GM12878 (cell line): ENCODE results near the gene HPSE. TPM values are rescaled to one million over a fixed set of nuclear protein-coding genes. Genes with fewer than 3 reads are reported as not detected.

Experiments used
- ATAC-seq: fragments of 200-7000 bp; cut with Tn5 transposase; 3 replicates; pipeline ENCODE4 v1.9.1; 2020; ENCODE audit warnings: mild to moderate bottlenecking, moderate library complexity
- BruUV-seq: library from RNA; stranded (reverse); fragments of 400-500 nt; replicated peaks from 2 replicates; lab custom pipeline; 2021; lab: Mats Ljungman, UMichigan
- CTCF ChIA-PET: fragments of 300-600 bp; sonication (Branson Sonifier 250); formaldehyde crosslinking; extraction: SDS; loops from one replicate; lab custom pipeline; 2021; ENCODE audit warnings: inconsistent platforms; lab: Yijun Ruan, JAX
- POLR2A ChIA-PET: fragments of 350-600 bp; formaldehyde crosslinking; extraction: SDS; loops from one replicate; lab custom pipeline; 2021; ENCODE audit warnings: inconsistent platforms; lab: Charles Lee
- RAD21 ChIA-PET: fragments of 300-600 bp; sonication (Branson Sonifier 250); formaldehyde crosslinking; loops from one replicate; lab custom pipeline; 2023; ENCODE audit warnings: antibody characterized with exemption; ENCODE audit not compliant: unreplicated experiment; lab: Charles Lee
- SMC1A ChIA-PET: fragments of 300-600 bp; sonication (Branson Sonifier 250); formaldehyde crosslinking; loops from one replicate; lab custom pipeline; 2023; ENCODE audit not compliant: unreplicated experiment, uncharacterized antibody; lab: Charles Lee
- DNase-seq: peaks from one replicate; pipeline ENCODE4 v3.0.0-alpha.2; 2011; ENCODE audit warnings: low read depth, low spot score
- FAIRE-seq: peaks from 3 replicates; lab custom pipeline; 2011; peaks lifted over from hg19 to GRCh38; lab: Jason Lieb, UNC
- H2AFZ ChIP-seq: 2 replicates; pipeline ENCODE4 v1.6.0; 2011; ENCODE audit warnings: low read depth, low read length, control low read depth; ENCODE audit not compliant: control insufficient read depth
- H3K27ac ChIP-seq: 2 replicates; pipeline ENCODE4 v1.5.1; 2011; ENCODE audit warnings: control low read depth; ENCODE audit not compliant: control insufficient read depth, insufficient read depth
- H3K27me3 ChIP-seq, 2 experiments: replicated peaks in 1 of 2; 2 replicates each; pipeline versions ENCODE4 v1.6.0 to v1.6.1; 2011; ENCODE audit warnings: low read length in 1 of 2; ENCODE audit not compliant: control insufficient read depth in 2 of 2, insufficient read depth in 2 of 2
- H3K36me3 ChIP-seq, 2 experiments: 2 replicates each; pipeline ENCODE4 v1.5.1; 2011; ENCODE audit warnings: low read length in 1 of 2; ENCODE audit not compliant: control insufficient read depth in 2 of 2, insufficient read depth in 2 of 2
- H3K4me1 ChIP-seq: 2 replicates; pipeline ENCODE4 v1.6.1; 2011; ENCODE audit warnings: mild to moderate bottlenecking, low read length, moderate library complexity, mixed read lengths; ENCODE audit not compliant: control insufficient read depth, insufficient read depth
- H3K4me2 ChIP-seq: 2 replicates; pipeline ENCODE4 v1.6.0; 2011; ENCODE audit warnings: control low read depth; ENCODE audit not compliant: control insufficient read depth, insufficient read depth
- H3K4me3 ChIP-seq: fragments of 200-600 bp; sonication (generic); 2 replicates; pipeline ENCODE4 v1.5.1; 2016
- H3K79me2 ChIP-seq: 2 replicates; pipeline ENCODE4 v1.6.0; 2011; ENCODE audit warnings: low read length; ENCODE audit not compliant: control insufficient read depth, insufficient read depth
- H3K9ac ChIP-seq: 2 replicates; pipeline ENCODE4 v1.8.0; 2011; ENCODE audit warnings: low read length, control low read depth, mixed read lengths; ENCODE audit not compliant: control insufficient read depth, insufficient read depth
- H3K9me3 ChIP-seq: replicated peaks from 3 replicates; pipeline ENCODE4 v1.5.1; 2011; ENCODE audit warnings: mild to moderate bottlenecking, low read length; ENCODE audit not compliant: control insufficient read depth, insufficient read depth
- H4K20me1 ChIP-seq: 2 replicates; pipeline ENCODE4 v1.6.0; 2011; ENCODE audit not compliant: control insufficient read depth, insufficient read depth
- ATF7 ChIP-seq: fragments of 450-650 bp; IDR thresholded peaks from 2 replicates; pipeline ENCODE4 v1.6.1; 2016; ENCODE audit warnings: low read depth, mild to moderate bottlenecking
- CHD4 ChIP-seq: fragments of 200-600 bp; sonication (generic); IDR thresholded peaks from 2 replicates; pipeline ENCODE4 v1.6.1; 2016; ENCODE audit warnings: mild to moderate bottlenecking
- CREB1 ChIP-seq: IDR thresholded peaks from 2 replicates; pipeline ENCODE4 v1.6.1; 2012; ENCODE audit warnings: low read depth, mild to moderate bottlenecking, inconsistent platforms
- EED ChIP-seq: sonication (generic); IDR thresholded peaks from 2 replicates; pipeline ENCODE4 v1.6.1; 2016; ENCODE audit warnings: antibody characterized with exemption, low read depth
- NFYB ChIP-seq: IDR thresholded peaks from 2 replicates; pipeline ENCODE4 v1.6.1; 2011; ENCODE audit warnings: low read depth, mild to moderate bottlenecking, low read length, improper control_type of control experiment, moderate library complexity; ENCODE audit not compliant: insufficient read depth
- PAX5 ChIP-seq: IDR thresholded peaks from 2 replicates; pipeline ENCODE4 v1.6.1; 2011; ENCODE audit warnings: low read depth, low read length, borderline replicate concordance
- PML ChIP-seq: IDR thresholded peaks from 2 replicates; pipeline ENCODE4 v1.6.1; 2012; ENCODE audit warnings: low read length, inconsistent platforms
- POU2F2 ChIP-seq: IDR thresholded peaks from 3 replicates; pipeline ENCODE4 v1.6.1; 2011; ENCODE audit warnings: low read depth, mild to moderate bottlenecking, low read length, borderline replicate concordance
- RCOR1 ChIP-seq: conservative IDR thresholded peaks from 2 replicates; pipeline ENCODE4 v1.6.1; 2012; ENCODE audit warnings: low read depth, low read length, improper control_type of control experiment
- RUNX3 ChIP-seq: IDR thresholded peaks from 2 replicates; pipeline ENCODE4 v1.6.1; 2012; ENCODE audit warnings: low read length, inconsistent platforms
- SPI1 ChIP-seq: IDR thresholded peaks from 2 replicates; pipeline ENCODE4 v1.6.1; 2011; ENCODE audit warnings: low read depth, mild to moderate bottlenecking, low read length, moderate library complexity, borderline replicate concordance; ENCODE audit not compliant: insufficient read depth
- SUZ12 ChIP-seq: fragments of 200-600 bp; sonication (generic); IDR thresholded peaks from one replicate; pipeline ENCODE4 v1.6.1; 2018; ENCODE audit warnings: antibody characterized with exemption, mild to moderate bottlenecking; ENCODE audit not compliant: unreplicated experiment
- ZNF207 ChIP-seq: fragments of 450-650 bp; IDR thresholded peaks from 2 replicates; pipeline ENCODE4 v1.6.1; 2014; ENCODE audit warnings: antibody characterized with exemption, mild to moderate bottlenecking, borderline replicate concordance
- ZSCAN29 ChIP-seq: fragments of 450-650 bp; IDR thresholded peaks from 2 replicates; pipeline ENCODE4 v1.6.1; 2017; ENCODE audit warnings: mild to moderate bottlenecking, moderate library complexity
- WGBS: methylation state at CpG from one replicate; pipeline ENCODE4 v1.1.6; 2016; ENCODE audit warnings: low lambda C conversion rate; ENCODE audit not compliant: insufficient replicate concordance, insufficient coverage; ENCODE audit errors: missing lambda C conversion rate; 5-methylcytosine and 5-hydroxymethylcytosine counted together
- in situ Hi-C: fragments of 300-500 bp; cut with MboI; formaldehyde crosslinking; loops from 9 replicates; pipeline ENCODE4 v1.14.3; 2018; ENCODE audit warnings: mixed read lengths
- intact Hi-C: fragments of 100-400 bp; cut with micrococcal nuclease; formaldehyde crosslinking; loops from one replicate; pipeline ENCODE4 v1.14.2; 2022; ENCODE audit not compliant: unreplicated experiment
- polyA plus RNA-seq, 11 experiments: library from polyadenylated mRNA; depleted of rRNA in 4 of 11; unstranded in 6 of 11; stranded (reverse) in 5 of 11; fragments of >200 nt; fragmentation: Nextera tagmentation in 4 of 11; fragmentation: Illumina TruSeq in 1 of 11; extraction: Ambion mirVana in 4 of 11; extraction: Trizol in 1 of 11; gene quantifications; 1 replicate in 1 of 11; 2 replicates in 10 of 11; pipeline versions ENCODE4 v1.2.1 to v1.2.3, GENCODE V29; 2011 to 2016; ENCODE audit warnings: inconsistent platforms in 2 of 11, missing spikeins in 2 of 11, low read depth in 1 of 11
- total RNA-seq, 4 experiments: library from RNA; depleted of rRNA in 3 of 4; stranded (reverse); fragments of >200 nt in 3 of 4; fragmentation: Illumina TruSeq in 1 of 4; extraction: Trizol in 1 of 4; gene quantifications; 2 replicates each; pipeline versions ENCODE4 v1.2.1 to v1.2.3, GENCODE V29; 2013 to 2021
- TF ChIP-seq, protein P1 (sequence below): IDR thresholded peaks from 2 replicates; pipeline ENCODE4 v1.6.1; 2011; ENCODE audit warnings: low read depth, low read length, improper control_type of control experiment, borderline replicate concordance
- TF ChIP-seq, protein P2 (sequence below): fragments of 450-650 bp; IDR thresholded peaks from 2 replicates; pipeline ENCODE4 v1.6.1; 2017; ENCODE audit warnings: low read depth, mild to moderate bottlenecking, moderate library complexity

HPSE gene
- total and polyA plus RNA-seq, 10 of the 15 experiments (the other 5 are each of a cell fraction or from before 2014, with no cell fraction given) = 0.16 to 0.89 (median 0.58) TPM

DNA sequence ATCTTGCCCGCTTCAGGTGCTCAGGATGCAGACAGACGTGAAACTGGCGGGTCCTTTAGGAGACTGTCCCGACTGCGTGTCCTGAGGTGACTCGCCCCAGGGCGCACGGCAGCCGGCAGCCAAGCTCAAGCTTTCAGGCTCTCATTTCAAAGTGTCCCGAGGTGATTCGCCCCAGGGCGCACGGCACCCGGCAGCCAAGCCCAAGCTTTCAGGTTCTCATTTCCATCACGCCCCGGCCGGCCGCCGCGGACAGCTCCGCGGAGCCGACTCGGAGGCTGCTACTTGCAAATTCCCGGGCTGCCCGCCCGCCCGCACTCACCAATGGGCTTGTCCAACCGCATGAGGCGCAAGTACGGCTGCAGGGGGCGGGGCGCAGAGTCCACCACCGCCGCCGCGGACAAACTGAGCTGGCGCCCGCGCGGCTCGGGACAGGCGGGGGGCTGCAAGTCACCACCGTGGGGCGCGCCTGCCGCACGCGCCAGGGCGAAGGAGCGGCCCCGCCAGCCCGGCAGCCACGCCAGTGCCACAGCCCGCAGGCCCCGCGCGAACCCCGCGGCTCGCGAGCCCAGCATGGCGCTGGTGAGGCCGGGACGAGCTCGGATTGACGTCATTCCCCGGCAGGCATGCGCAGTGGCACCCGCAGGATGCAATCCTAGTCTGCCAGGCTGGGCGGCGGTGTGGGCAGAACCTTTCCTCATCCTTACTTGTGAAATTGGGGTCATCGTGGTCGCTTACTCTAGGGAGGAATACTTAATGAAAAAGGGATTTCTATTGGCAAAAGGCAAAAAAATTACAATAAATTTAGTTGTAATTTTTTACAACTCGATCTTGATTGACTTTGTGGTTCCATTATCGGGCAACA lies 50.2 kb downstream of the HPSE start, which contains the start of gene COQ2:
COQ2 (minus strand) TSS at position 606 of the 862 bp plus-strand sequence; CDS start at position 572, 34 bp downstream.
- DNase-seq (no peak), FAIRE-seq (no peak), ATAC-seq (peak; percentile 80)
- Histone ChIP-seq H3K9ac (peak within 1 kb of the TSS; percentile 77), H4K20me1 (no peaks in the 10 kb centered on the region), H3K4me2 (peak within 1 kb of the TSS; percentile 91), H3K36me3 (no peaks in the 10 kb centered on the region), H3K27ac (peak within 1 kb of the TSS; percentile 63), H3K9me3 (no peaks in the 10 kb centered on the region; the same call in 2 of the 3 replicates), H2AFZ (peak within 1 kb of the TSS; percentile 91), H3K4me3 (peak within 1 kb of the TSS; percentile 69), H3K27me3 (no peaks in the 10 kb centered on the region), H3K79me2 (peaks cover 35% of the 10 kb centered on the region), H3K4me1 (peaks cover 6% of the 10 kb centered on the region)
- BruUV-seq = no TSS peak
- ChIA-PET RAD21 (interaction anchor here (0.6 to 5.9 kb wide), 26 partner anchors 9 to 384 kb away, joined by 3 to 52 read pairs (median 6); partner anchors contain the start of genes COPS4 and THAP9), SMC1A (interaction anchor here (0.9 to 6.3 kb wide), 16 partner anchors 12 to 249 kb away, joined by 3 to 85 read pairs (median 10); partner anchors contain the start of gene COPS4), POLR2A (interaction anchor here (0.5 to 1.7 kb wide), 7 partner anchors 9 to 247 kb away, joined by 3 to 5 read pairs (median 3); no protein-coding TSS in a partner anchor), CTCF (interaction anchor here (0.6 to 7.0 kb wide), 30 partner anchors 8 to 433 kb away, joined by 3 to 147 read pairs (median 5); partner anchors contain the start of genes COPS4, HELQ, MRPS18C and THAP9)
- in situ Hi-C loops = loop anchor here (5.0 kb wide), 1 partner anchor 392 kb away; the partner anchor contains the start of gene SEC31A
- WGBS = under 1% methylated on average over 69 of the region's 76 CpGs
- intact Hi-C loops = loop anchor here (5.0 to 10.0 kb wide), 4 partner anchors 173 to 820 kb away; partner anchors contain the start of genes HELQ, MRPS18C and THAP9
- TF ChIP-seq ZSCAN29 = peak; percentile 75; the same call in 1 of the 2 replicates
- TF ChIP-seq, protein P1, sequence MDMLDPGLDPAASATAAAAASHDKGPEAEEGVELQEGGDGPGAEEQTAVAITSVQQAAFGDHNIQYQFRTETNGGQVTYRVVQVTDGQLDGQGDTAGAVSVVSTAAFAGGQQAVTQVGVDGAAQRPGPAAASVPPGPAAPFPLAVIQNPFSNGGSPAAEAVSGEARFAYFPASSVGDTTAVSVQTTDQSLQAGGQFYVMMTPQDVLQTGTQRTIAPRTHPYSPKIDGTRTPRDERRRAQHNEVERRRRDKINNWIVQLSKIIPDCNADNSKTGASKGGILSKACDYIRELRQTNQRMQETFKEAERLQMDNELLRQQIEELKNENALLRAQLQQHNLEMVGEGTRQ = no peak
- TF ChIP-seq PAX5 = peak; percentile 36; the same call in 1 of the 2 replicates
- TF ChIP-seq SPI1 = no peak
- TF ChIP-seq, protein P2, sequence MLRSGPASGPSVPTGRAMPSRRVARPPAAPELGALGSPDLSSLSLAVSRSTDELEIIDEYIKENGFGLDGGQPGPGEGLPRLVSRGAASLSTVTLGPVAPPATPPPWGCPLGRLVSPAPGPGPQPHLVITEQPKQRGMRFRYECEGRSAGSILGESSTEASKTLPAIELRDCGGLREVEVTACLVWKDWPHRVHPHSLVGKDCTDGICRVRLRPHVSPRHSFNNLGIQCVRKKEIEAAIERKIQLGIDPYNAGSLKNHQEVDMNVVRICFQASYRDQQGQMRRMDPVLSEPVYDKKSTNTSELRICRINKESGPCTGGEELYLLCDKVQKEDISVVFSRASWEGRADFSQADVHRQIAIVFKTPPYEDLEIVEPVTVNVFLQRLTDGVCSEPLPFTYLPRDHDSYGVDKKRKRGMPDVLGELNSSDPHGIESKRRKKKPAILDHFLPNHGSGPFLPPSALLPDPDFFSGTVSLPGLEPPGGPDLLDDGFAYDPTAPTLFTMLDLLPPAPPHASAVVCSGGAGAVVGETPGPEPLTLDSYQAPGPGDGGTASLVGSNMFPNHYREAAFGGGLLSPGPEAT = 0 out of 2 replicates have a peak, but pooled peaks have one; percentile 12
- peak; percentile 74 for TF ChIP-seq CREB1
- TF ChIP-seq CHD4 = no peak
- peak; percentile 43; the same call in 1 of the 2 replicates for TF ChIP-seq RUNX3
- TF ChIP-seq ATF7 = peak; percentile 92
- peak; percentile 54 for TF ChIP-seq EED
- no peak for TF ChIP-seq NFYB
- peak; percentile 72; the same call in 2 of the 3 replicates for TF ChIP-seq POU2F2
- peak; percentile 62; the same call in 1 of the 2 replicates for TF ChIP-seq ZNF207
- TF ChIP-seq PML = 0 out of 2 replicates have a peak, but pooled peaks have one; percentile 28
- TF ChIP-seq RCOR1 = 0 out of 2 replicates have a peak, but pooled peaks have one; percentile 54
- TF ChIP-seq SUZ12 = no peak
